PC-9 (cell line): ENCODE data around the gene NR1I2. TPM values are rescaled to one million over a fixed set of nuclear protein-coding genes. Genes with fewer than 3 reads are reported as not detected.

ENCODE experiments used
- BruUV-seq: library from RNA; stranded (reverse); fragments of 400-500 nt; replicated peaks from 2 replicates; lab custom pipeline; 2021; lab: Mats Ljungman, UMichigan
- CTCF ChIA-PET: fragments of 300-600 bp; sonication (Branson Sonifier 250); formaldehyde crosslinking; loops from one replicate; lab custom pipeline; 2022; ENCODE audit warnings: antibody characterized with exemption; lab: Charles Lee
- POLR2A ChIA-PET: fragments of 300-600 bp; sonication (Branson Sonifier 250); formaldehyde crosslinking; loops from one replicate; lab custom pipeline; 2022; ENCODE audit warnings: antibody characterized with exemption; ENCODE audit not compliant: unreplicated experiment; lab: Charles Lee
- DNase-seq, 2 experiments: peaks; one replicate each; pipeline versions ENCODE4 v3.0.0 to v3.0.0-alpha.2; 2015 to 2022; ENCODE audit warnings: mixed read lengths in 1 of 2
- H2AFZ ChIP-seq: fragments of 200-600 bp; sonication (generic); 2 replicates; pipeline ENCODE4 v1.8.1; 2017; ENCODE audit warnings: antibody characterized with exemption
- H3F3A ChIP-seq: fragments of 200-600 bp; sonication (generic); 2 replicates; pipeline ENCODE4 v1.8.1; 2017; ENCODE audit warnings: antibody characterized with exemption, mild to moderate bottlenecking, low read depth; ENCODE audit not compliant: insufficient read depth
- H3K27ac ChIP-seq: fragments of 200-600 bp; sonication (generic); 2 replicates; pipeline ENCODE4 v1.6.1; 2016; ENCODE audit warnings: mixed run types
- H3K27me3 ChIP-seq: fragments of 200-600 bp; sonication (generic); 2 replicates; pipeline ENCODE4 v1.6.1; 2016; ENCODE audit warnings: low read depth, mixed run types; ENCODE audit not compliant: insufficient read depth
- H3K36me3 ChIP-seq: fragments of 200-600 bp; sonication (generic); 2 replicates; pipeline ENCODE4 v1.6.1; 2016; ENCODE audit warnings: low read depth, mixed run types
- H3K4me1 ChIP-seq: fragments of 200-600 bp; sonication (generic); replicated peaks from 2 replicates; pipeline ENCODE4 v1.6.1; 2016; ENCODE audit warnings: mixed run types; ENCODE audit not compliant: insufficient read depth
- H3K4me2 ChIP-seq: fragments of 200-600 bp; sonication (generic); 2 replicates; pipeline ENCODE4 v1.6.1; 2017; ENCODE audit warnings: mixed run types
- H3K4me3 ChIP-seq: fragments of 200-600 bp; sonication (generic); 2 replicates; pipeline ENCODE4 v1.6.1; 2016; ENCODE audit warnings: mixed run types
- H3K79me2 ChIP-seq: fragments of 200-600 bp; sonication (generic); 2 replicates; pipeline ENCODE4 v1.6.1; 2017; ENCODE audit warnings: low read depth, mixed run types
- H3K9me2 ChIP-seq: fragments of 200-600 bp; sonication (generic); 2 replicates; pipeline ENCODE4 v1.8.1; 2017; ENCODE audit warnings: mild to moderate bottlenecking; ENCODE audit not compliant: insufficient read depth
- H3K9me3 ChIP-seq: fragments of 200-600 bp; sonication (generic); 2 replicates; pipeline ENCODE4 v1.8.1; 2016; ENCODE audit warnings: low read depth; ENCODE audit not compliant: insufficient read depth
- H4K20me1 ChIP-seq: fragments of 200-600 bp; sonication (generic); 2 replicates; pipeline ENCODE4 v1.8.1; 2017; ENCODE audit not compliant: insufficient read depth
- CTCF ChIP-seq: fragments of 200-600 bp; sonication (generic); conservative IDR thresholded peaks from 2 replicates; pipeline ENCODE4 v1.6.1; 2017; ENCODE audit warnings: mixed run types, antibody characterized with exemption, mild to moderate bottlenecking, moderate library complexity
- EZH2 ChIP-seq: fragments of 200-600 bp; sonication (generic); IDR thresholded peaks from 2 replicates; pipeline ENCODE4 v1.8.0; 2017; ENCODE audit warnings: antibody characterized with exemption, low read depth
- intact Hi-C: fragments of 100-400 bp; cut with micrococcal nuclease; formaldehyde crosslinking; loops from one replicate; pipeline ENCODE4 v1.10.0; 2022; ENCODE audit not compliant: unreplicated experiment
- total RNA-seq: library from RNA; stranded (reverse); gene quantifications from 2 replicates; pipeline ENCODE4 v1.2.3, GENCODE V29; 2021

NR1I2 gene
- total RNA-seq, 1 experiment from 2014 or later, result not detected

- intact Hi-C loops, result no loop called here
Measured at GRCh38 chr3:119817071-119817470, 35.2 kb downstream of the NR1I2 start.

DNA sequence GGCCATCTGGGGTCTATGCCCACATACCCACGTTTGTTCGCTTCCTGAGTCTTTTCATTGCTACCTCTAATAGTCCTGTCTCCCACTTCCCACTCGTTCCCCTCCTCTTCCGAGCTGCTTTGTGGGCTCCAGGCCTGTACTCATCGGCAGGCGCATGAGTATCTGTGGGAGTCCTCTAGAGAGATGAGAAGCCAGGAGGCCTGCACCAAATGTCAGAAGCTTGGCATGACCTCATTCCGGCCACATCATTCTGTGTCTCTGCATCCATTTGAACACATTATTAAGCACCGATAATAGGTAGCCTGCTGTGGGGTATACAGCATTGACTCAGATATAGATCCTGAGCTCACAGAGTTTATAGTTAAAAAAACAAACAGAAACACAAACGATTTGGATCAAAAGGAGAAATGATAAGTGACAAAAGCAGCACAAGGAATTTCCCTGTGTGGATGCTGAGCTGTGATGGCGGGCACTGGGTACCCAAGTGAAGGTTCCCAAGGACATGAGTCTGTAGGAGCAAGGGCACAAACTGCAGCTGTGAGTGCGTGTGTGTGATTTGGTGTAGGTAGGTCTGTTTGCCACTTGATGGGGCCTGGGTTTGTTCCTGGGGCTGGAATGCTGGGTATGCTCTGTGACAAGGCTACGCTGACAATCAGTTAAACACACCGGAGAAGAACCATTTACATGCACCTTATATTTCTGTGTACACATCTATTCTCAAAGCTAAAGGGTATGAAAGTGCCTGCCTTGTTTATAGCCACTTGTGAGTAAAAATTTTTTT is 35.9 kb downstream of the NR1I2 start:
- ChIA-PET CTCF (no interaction called here), POLR2A (no interaction called here)
- no peak for DNase-seq
- Histone ChIP-seq H3K79me2 (no peaks in the 10 kb centered on the region), H3F3A (peaks cover 3% of the 10 kb centered on the region; the same call in 1 of the 2 replicates), H4K20me1 (no peaks in the 10 kb centered on the region), H3K27ac (no peak overlapping the region), H2AFZ (no peak overlapping the region), H3K4me2 (no peak overlapping the region), H3K9me3 (no peaks in the 10 kb centered on the region), H3K4me1 (no peaks in the 10 kb centered on the region), H3K27me3 (no peaks in the 10 kb centered on the region), H3K4me3 (no peak overlapping the region), H3K9me2 (no peaks in the 10 kb centered on the region), H3K36me3 (no peaks in the 10 kb centered on the region)
- no peak for TF ChIP-seq EZH2
- no peak for TF ChIP-seq CTCF
- intact Hi-C loops, result no loop called here
- BruUV-seq, result no TSS peak

More at GRCh38 chr3:119817071-119817470, 35.2 kb downstream of the NR1I2 start:
- Histone ChIP-seq H3K4me3 (no peak overlapping the region), H3K36me3 (no peaks in the 10 kb centered on the region), H3K9me3 (no peaks in the 10 kb centered on the region), H3F3A (peaks cover 3% of the 10 kb centered on the region; the same call in 1 of the 2 replicates), H3K27ac (no peak overlapping the region), H4K20me1 (no peaks in the 10 kb centered on the region), H3K4me1 (no peaks in the 10 kb centered on the region), H3K4me2 (no peak overlapping the region), H3K79me2 (no peaks in the 10 kb centered on the region), H2AFZ (no peak overlapping the region), H3K27me3 (no peaks in the 10 kb centered on the region), H3K9me2 (no peaks in the 10 kb centered on the region)
- TF ChIP-seq CTCF, result no peak
- TF ChIP-seq EZH2, result no peak
- BruUV-seq, result no TSS peak
- CTCF ChIA-PET, result no interaction called here
- DNase-seq, result no peak
- POLR2A ChIA-PET, result no interaction called here

GRCh38 chr3:119818937-119819336 is 37.0 kb downstream of the NR1I2 start:
- Histone ChIP-seq H4K20me1 (no peaks in the 10 kb centered on the region), H3K36me3 (no peaks in the 10 kb centered on the region), H3K79me2 (no peaks in the 10 kb centered on the region), H3K4me1 (no peaks in the 10 kb centered on the region), H3K27me3 (no peaks in the 10 kb centered on the region), H3K4me2 (no peak overlapping the region), H3F3A (peaks cover 3% of the 10 kb centered on the region; the same call in 1 of the 2 replicates), H3K27ac (no peak overlapping the region), H3K9me2 (no peaks in the 10 kb centered on the region), H2AFZ (no peak overlapping the region), H3K9me3 (no peaks in the 10 kb centered on the region), H3K4me3 (no peak overlapping the region)
- ChIA-PET POLR2A (interaction anchor here (0.5 kb wide), 1 partner anchor 277 kb away, joined by 3 read pairs; no protein-coding TSS in a partner anchor), CTCF (interaction anchor here (0.6 kb wide), 1 partner anchor 571 kb away, joined by 3 read pairs; no protein-coding TSS in a partner anchor)
- no TSS peak for BruUV-seq
- TF ChIP-seq EZH2 (no peak), CTCF (no peak)
- DNase-seq, result no peak
- intact Hi-C loops, result no loop called here
